NAMALWA (cell line): Measurements from ENCODE around the gene GREM2.
A peak's percentile ranks its signal among the peaks of the same experiment; 100 is the strongest.

Source experiments
- DNase-seq: peaks from one replicate; pipeline ENCODE4 v3.0.0-alpha.2; 2015; ENCODE audit warnings: low spot score

The GREM2 gene

DNA sequence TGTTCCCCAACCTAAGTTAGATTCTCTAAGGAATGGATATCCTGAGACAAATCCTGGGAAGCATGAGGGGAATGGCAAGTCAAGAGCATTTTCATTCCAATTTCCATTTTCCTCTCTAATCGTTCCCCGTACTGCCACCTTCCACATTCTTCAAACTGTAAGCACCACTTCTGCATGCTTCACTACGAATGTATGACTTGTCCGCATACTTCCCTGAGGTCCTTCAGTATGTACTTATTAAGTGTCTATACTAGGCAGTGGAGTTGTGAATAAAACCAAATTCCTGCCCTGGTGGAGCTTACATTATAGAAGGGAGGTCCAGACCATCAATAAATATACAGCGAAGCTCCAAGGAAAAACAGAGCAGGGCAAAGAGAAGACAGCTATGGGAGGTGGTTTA lies 154.8 kb downstream of the GREM2 start:
- DNase-seq = no peak

DNA sequence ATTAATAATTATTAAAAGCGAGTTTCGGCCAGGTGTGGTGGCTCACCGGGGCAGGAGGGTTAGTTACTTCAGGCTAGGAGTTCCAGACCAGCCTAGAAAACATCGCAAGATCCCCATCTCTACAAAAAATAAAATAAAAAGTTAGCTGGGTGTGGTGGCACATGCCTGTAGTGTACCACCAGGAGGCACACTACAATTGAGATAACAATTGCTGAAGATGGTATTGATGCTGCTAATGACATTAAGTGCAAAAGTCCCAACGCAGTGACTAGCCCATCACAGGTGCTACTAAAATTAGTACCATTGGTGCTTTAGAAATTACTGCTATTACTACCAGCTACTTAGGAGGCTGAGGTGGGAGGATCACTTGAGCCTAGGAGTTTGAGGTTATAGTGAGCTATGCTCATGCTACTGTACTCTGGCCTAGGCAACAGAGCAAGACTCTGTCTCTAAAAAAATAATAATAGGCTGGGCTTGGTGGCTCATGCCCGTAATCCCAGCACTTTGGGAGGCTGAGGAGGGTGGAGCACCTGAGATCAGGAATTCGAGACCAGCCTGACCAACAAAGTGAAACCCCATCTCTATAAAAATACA lies 156.6 kb downstream of the GREM2 start:
- peak; percentile 33 for DNase-seq

DNA sequence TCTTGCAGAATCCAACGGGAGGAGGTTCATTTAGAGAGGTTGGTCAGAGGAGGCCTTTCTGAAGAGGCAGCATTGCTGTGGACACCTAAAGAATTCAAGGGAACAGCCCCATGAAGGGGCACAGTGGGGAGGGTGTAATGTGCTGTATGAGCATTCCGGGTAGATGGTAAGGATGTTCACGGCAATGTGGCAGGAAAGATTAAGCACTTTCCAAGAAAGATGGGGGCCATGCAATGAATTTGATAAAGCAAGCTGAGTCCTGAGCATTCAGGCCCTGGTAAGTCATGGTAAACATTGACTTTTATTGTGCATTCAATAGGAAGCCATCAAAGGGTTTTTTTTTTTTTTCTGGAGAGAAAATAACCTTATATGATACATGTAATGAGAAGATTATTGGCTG lies 166.6 kb downstream of the GREM2 start:
- DNase-seq = no peak

DNA sequence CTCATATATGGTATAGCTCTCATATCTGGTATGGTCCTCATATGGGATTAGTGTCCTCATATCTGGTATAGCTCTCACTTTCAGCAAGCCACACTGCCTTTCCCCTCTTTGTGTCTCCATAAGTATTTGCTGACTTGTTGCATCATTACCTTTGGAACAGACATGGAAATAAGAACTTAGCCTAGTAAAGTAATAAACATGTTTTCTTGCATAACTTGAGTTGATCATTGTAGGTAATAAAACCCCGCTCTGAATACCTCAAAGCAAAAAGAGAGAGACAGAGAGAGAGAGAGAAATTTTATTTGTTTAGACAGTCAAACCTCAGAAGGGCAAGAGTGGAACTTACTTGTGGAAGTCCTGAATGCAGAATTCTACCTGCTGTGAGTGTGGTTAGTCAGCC lies 170.3 kb downstream of the GREM2 start:
- no peak for DNase-seq
